Endometrial microvascular endothelial cells (primary cell): ENCODE results near the gene ZNF74. TPM values are rescaled to one million over a fixed set of nuclear protein-coding genes. Genes with fewer than 3 reads are reported as not detected.
"Not testable (repeated sequence)": the region's sequence is repeated elsewhere in the genome, so short reads cannot be mapped to it uniquely, and the experiment has no call there.

Experiments
- in situ Hi-C: cut with HindIII; loops from 2 replicates; pipeline ENCODE4 v1.10.0; 2017; ENCODE audit warnings: low sequenced_read_pairs, low pct_unique_long_range_greater_than_20kb; ENCODE audit errors: inconsistent ontology term
- total RNA-seq: library from RNA; depleted of rRNA; stranded (reverse); fragments of >200 nt; gene quantifications from one replicate; pipeline ENCODE4 v1.2.3, GENCODE V29; 2015; ENCODE audit errors: inconsistent ontology term

Gene ZNF74
- 41.5 TPM for total RNA-seq

DNA sequence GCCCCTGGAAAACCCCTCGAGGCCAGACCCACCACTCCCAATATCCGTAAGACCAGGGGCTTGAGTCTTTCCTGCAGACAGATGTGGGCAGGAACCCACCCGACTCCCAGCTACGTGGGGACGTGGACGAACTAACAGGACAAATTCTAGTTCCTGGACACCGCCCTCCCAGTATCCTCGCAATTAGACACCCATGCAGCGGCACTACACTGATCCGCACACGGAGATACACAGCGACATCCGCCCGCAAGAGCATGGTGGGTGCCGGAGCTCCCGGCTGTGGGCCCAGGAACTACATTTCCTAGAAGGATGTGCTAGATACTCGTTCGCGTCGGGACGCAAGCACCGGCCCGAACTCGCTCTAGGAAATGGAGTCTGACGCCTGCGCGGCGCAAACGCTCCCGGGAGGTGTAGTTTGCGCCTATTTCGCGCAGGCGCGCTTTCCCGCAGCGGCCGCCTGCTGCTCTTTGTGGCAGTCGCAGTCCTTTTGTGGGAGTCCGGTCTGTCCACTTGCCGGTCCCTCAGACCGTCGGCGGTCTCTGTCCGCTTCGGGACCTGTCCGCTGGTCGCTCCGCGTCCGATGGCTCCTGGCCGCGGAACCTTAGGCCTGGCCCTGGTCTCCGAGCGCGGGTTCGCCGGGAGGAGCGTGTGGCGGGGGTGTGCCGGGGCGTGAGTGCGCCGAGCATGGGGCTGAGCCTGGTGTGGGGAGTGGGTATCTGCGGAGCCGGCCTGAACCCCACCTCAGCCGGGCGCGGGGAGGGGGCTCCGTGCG is at the start of gene ZNF74:
Gene ZNF74 (plus strand): TSS at position 447 of the 772 bp plus-strand sequence. CDS start 478 bp downstream, outside the sequence.
- in situ Hi-C loops, result no loop called here

GRCh38 chr22:20346553-20346952 is 47.4 kb upstream of the ZNF74 start:
- in situ Hi-C loops, result not testable (repeated sequence)

DNA sequence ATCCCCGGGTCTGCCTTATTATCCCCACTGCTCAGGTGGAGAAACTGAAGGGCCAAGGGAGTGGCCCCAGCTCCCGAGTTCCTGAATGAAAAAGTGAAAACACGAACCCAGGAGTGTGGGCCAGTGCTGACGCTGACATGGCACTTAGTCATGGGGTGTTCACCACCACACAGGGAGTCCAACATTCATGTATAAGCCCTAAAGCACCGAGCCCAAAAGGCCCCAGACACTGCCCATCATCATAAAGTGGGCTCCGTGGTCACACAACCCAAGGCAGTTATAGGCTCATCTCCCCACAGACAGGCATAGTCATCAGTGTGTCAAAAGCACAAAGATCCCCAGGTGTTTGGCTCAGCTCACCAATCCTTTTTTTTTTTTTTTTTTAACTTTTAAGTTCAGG is 41.4 kb upstream of the ZNF74 start:
- in situ Hi-C loops, result not testable (repeated sequence)

- in situ Hi-C loops, result no loop called here
Measured at GRCh38 chr22:20354238-20354975, 39.5 kb upstream of the ZNF74 start.

GRCh38 chr22:20355939-20356636 is 37.9 kb upstream of the ZNF74 start:
- in situ Hi-C loops, result not testable (repeated sequence)

- in situ Hi-C loops, result not testable (repeated sequence)
Measured at GRCh38 chr22:20356906-20357305, 37.0 kb upstream of the ZNF74 start.

DNA sequence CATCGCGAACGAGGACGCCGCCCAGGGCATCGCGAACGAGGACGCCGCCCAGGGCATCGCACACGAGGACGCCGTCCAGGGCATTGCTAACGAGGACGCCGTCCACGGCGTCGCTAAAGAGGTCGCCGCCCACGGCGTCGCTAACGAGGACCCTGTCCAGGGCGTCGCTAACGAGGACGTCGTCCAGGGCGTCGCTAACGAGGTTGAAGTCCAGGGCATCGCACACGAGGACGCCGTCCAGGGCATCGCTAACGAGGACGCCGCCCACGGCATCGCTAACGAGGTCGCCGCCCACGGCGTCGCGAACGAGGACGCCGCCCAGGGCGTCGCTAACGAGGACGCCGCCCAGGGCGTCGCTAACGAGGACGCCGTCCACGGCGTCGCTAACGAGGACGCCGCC is 36.0 kb upstream of the ZNF74 start:
- in situ Hi-C loops, result not testable (repeated sequence)

- in situ Hi-C loops, result not testable (repeated sequence)
Measured at GRCh38 chr22:20358503-20359239, 35.3 kb upstream of the ZNF74 start.

GRCh38 chr22:20360261-20360660 is 33.7 kb upstream of the ZNF74 start:
- in situ Hi-C loops, result not testable (repeated sequence)

- in situ Hi-C loops, result not testable (repeated sequence)
Measured at GRCh38 chr22:20360866-20361751, 32.8 kb upstream of the ZNF74 start.

GRCh38 chr22:20361752-20362229 is 32.2 kb upstream of the ZNF74 start:
- in situ Hi-C loops, result not testable (repeated sequence)

- in situ Hi-C loops, result not testable (repeated sequence)
Measured at GRCh38 chr22:20362403-20362802, 31.5 kb upstream of the ZNF74 start.

DNA sequence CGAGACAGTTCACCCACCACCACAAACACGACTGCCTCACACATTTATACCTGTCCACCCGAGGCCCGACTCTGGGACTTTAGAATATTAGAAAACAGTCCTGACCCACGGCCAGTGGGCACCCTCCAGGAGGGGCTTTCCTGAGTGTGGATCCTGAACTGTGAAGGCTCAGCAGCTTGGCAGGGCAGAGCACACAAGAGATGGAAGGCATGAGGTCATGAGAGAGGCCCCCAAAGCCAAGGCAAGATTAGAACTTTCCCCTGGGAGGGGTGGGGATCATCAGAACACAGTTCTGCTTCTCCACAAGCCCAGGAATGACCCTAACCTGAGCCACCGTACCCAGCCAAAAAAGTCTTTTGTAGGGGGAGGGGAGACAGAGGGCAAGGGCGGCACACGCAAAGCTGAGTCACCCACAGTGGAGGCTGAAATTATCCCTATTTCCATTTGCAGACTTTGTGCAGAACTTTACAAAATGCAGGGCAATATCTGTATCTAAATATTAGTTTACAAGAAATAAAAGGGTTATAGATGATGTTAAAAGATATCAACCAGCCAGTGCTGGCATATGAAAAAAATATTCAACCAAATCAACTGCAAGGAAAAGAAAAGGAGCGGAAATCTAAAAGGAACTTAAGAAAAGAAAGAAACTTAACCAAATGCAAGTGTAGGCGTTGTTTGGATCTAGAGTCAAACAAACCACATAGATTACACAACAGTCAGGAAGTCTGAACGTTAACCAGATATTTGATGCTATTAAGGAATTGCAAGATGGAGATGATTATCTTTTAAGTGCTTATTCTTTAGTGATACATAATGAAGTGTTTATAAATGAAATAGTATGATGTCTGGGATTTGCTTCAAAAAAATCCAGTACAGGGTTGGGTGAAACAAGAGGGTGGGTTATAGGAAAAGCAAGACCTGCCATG is 29.4 kb upstream of the ZNF74 start:
- in situ Hi-C loops, result not testable (repeated sequence)

DNA sequence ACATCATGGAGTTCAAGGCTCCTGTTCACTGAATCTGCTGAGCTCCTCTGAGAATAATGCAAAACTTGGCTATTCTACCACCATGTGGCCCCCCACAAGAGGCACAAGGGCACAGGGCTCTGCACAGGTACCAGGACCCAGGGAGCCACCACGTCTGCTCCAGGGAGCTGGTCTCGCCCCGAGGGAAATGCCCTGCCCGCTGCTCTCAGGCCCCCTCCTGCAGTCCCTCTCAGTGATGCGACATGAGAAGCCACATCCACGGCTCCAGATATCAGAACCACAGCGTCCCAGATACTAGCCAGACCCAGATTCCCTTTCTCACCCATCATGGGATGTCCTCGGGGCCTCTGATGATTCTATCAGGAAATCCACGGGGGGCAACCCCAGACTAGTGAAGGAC is 27.1 kb upstream of the ZNF74 start:
- in situ Hi-C loops, result not testable (repeated sequence)

DNA sequence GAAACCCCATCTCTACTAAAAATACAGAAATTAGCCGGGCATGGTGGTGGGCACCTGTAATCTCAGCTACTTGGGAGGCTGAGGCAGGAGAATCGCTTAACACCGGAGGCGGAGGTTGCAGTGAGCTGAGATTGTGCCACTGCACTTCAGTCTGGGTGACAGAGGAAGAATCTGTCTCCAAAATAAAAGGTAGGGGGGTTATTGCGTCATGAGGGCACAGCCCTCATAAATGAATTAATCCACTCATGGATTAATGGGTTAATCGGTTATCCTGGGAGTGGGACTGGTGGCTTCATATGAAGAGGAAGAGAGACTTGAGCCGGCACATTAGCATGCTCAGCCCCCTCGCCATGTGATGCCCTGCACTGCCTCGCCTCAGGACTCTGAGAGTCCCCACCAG is 25.1 kb upstream of the ZNF74 start:
- in situ Hi-C loops, result not testable (repeated sequence)

GRCh38 chr22:20371687-20372086 is 22.3 kb upstream of the ZNF74 start:
- in situ Hi-C loops, result not testable (repeated sequence)

GRCh38 chr22:20372406-20372854 is 21.5 kb upstream of the ZNF74 start:
- in situ Hi-C loops, result not testable (repeated sequence)
